ENCODE measurements around the gene TMEM132D. TPM values are rescaled to one million over a fixed set of nuclear protein-coding genes. Genes with fewer than 3 reads are reported as not detected.

The TMEM132D gene
- total RNA-seq, 5 donors from 2014 or later (not counting 1 experiment from before 2014, with no cell fraction given) = not detected

DNA sequence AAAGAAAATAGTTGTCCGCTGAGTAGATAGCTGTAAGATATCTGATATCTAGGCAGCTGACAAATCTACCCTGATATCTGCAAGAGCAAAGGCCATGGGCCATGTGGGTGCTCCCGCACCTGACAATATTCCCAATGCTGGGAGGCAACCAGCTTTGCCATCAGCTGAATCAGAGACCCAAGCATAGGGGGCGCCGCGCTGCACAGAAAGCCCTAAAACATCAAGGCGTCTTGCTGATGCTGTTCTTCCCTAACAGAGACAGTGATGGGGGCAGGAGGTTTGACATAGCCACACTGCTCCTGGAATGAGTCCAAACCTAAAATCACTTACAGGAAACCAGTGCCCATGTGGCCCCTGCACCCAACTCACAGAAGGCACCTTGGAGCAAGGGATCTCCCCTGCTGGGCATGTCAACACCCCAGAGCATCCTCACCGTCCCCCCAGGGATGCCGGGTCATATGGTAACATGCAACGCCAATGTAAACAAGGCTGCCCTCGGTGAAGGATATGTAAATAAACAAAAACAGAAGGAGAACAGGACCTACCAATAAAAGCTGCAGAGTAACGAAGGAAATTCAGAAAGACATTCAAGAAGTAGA, 199.5 kb downstream of the TMEM132D start:
- Histone ChIP-seq H3K4me3 (ENCODE audit: control insufficient read depth in 1 of 2, extremely low read depth in 1 of 2, low read length in 1 of 2) (no peak overlapping the region), H3K4me1 (ENCODE audit: control insufficient read depth in 1 of 2, extremely low read depth in 1 of 2, insufficient read depth in 2 of 2, low read length in 2 of 2) (no peaks in the 10 kb centered on the region), H3K27ac (ENCODE audit: low read length) (no peak overlapping the region), H3K36me3 (ENCODE audit: control insufficient read depth in 2 of 2, extremely low read depth in 1 of 2, insufficient read depth in 1 of 2, low read length in 1 of 2) (no peaks in the 10 kb centered on the region), H3K9me3 (peaks cover 5% of the 10 kb centered on the region), H3K27me3 (replicated peaks in 1 of 2; ENCODE audit: control insufficient read depth in 2 of 2, extremely low read depth in 1 of 2, insufficient read depth in 2 of 2, low read length in 1 of 2) (no peaks in the 10 kb centered on the region)
- ATAC-seq (replicated peaks in 1 of 4) (no peak), DNase-seq (no peak)
- 91% methylated on average over 1 of the region's 11 CpGs for WGBS (ENCODE audit: insufficient coverage)
- Mint-ChIP-seq H3K27me3 (no peaks in the 10 kb centered on the region), H3K9me3 (peaks cover 9 to 45% (median 27%) of the 10 kb centered on the region in 3 donors), H3K27ac (no peak overlapping the region), H3K36me3 (no peaks in the 10 kb centered on the region), H3K4me1 (no peaks in the 10 kb centered on the region), H3K4me3 (no peak overlapping the region)
- ChIA-PET CTCF (no interaction called here), POLR2A (no interaction called here)

DNA sequence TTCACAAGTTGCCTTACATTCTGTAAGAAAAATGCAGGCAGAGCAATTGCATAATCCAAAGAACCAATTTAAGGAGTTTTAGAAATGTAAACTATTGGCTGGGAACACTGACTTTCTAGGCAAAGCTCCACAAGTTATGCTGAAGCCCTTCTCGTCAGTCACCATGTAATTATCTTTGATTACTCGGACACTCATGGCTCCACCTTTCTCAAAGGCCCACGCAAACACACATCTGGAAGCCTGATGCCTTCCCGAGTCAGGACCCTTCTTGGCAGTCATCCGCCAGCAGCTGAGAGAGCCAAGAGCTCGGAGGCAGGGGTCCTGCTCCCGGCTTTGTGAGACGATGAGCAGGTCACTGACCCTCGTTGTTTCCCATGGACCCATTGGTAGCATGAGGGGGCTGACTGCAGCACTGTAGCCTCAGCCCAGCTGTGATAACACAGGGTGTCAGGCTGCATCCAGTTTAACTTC, 202.2 kb downstream of the TMEM132D start:
- DNase-seq (no peak), ATAC-seq (replicated peaks in 1 of 4) (no peak)
- peaks cover 9 to 39% (median 18%) of the 10 kb centered on the region in 3 donors for H3K9me3 Mint-ChIP-seq
- no peaks in the 10 kb centered on the region for H3K27me3 Mint-ChIP-seq
- CTCF ChIA-PET = no interaction called here
- 89% methylated on average over 9 of the region's 9 CpGs for WGBS (ENCODE audit: insufficient coverage)
- no peak overlapping the region for H3K4me3 Mint-ChIP-seq
- no peak overlapping the region for H3K4me3 ChIP-seq (ENCODE audit: control insufficient read depth in 1 of 2, extremely low read depth in 1 of 2, low read length in 1 of 2)
- no peaks in the 10 kb centered on the region for H3K36me3 Mint-ChIP-seq
- H3K27ac ChIP-seq (ENCODE audit: low read length) = no peak overlapping the region
- no peaks in the 10 kb centered on the region for H3K4me1 ChIP-seq (ENCODE audit: control insufficient read depth in 1 of 2, extremely low read depth in 1 of 2, insufficient read depth in 2 of 2, low read length in 2 of 2)
- H3K4me1 Mint-ChIP-seq = no peaks in the 10 kb centered on the region
- POLR2A ChIA-PET = no interaction called here
- no peaks in the 10 kb centered on the region for H3K27me3 ChIP-seq (replicated peaks in 1 of 2; ENCODE audit: control insufficient read depth in 2 of 2, extremely low read depth in 1 of 2, insufficient read depth in 2 of 2, low read length in 1 of 2)
- no peak overlapping the region for H3K27ac Mint-ChIP-seq
- no peaks in the 10 kb centered on the region for H3K36me3 ChIP-seq (ENCODE audit: control insufficient read depth in 2 of 2, extremely low read depth in 1 of 2, insufficient read depth in 1 of 2, low read length in 1 of 2)
- peaks cover 5% of the 10 kb centered on the region for H3K9me3 ChIP-seq

DNA sequence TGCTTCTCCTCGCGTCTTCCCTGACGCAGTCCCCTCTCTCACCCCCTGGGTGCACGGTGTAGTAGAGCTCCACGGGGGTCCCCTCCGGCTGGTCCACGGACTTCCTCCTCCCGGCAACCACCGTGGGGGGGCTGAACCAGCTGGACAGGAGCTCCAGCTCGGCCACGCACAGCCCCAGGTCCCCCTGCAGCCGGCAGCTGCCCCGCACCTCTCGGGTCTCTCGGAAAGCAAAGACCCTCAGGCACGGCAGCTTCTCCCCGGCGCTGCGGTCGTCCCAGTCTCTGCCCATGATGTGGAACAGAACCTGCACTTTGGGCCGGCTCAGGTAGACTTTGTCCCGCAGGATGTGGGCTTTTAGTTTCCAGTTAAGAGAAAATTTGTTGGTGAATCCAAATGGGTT, 203.8 kb downstream of the TMEM132D start:
- H3K4me3 Mint-ChIP-seq = no peak overlapping the region
- 94% methylated on average over 22 of the region's 22 CpGs for WGBS (ENCODE audit: insufficient coverage)

DNA sequence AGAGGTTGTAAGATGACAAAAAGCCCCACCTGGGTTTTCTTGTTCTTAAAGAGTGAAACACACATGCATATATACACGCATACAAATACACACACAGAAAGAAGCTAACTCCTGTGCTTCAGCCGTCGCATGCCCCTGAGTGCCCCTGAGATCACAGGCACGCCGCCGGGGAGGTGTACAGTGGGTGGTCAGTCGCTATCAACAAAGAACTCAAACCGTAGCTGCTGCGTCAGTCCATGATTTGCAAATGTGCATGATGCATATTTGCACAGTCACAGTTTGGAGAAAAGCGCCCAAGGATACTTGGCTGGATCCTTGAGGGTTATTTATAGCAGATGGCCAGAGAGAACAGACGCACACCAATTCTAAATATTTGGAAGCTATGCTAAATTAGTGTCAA, 206.9 kb downstream of the TMEM132D start:
- no peak overlapping the region for H3K27ac Mint-ChIP-seq
- no peaks in the 10 kb centered on the region for H3K36me3 Mint-ChIP-seq

More for the DNA sequence above, 203.8 kb downstream of the TMEM132D start:
- Mint-ChIP-seq H3K36me3 (no peaks in the 10 kb centered on the region), H3K4me1 (no peaks in the 10 kb centered on the region), H3K27me3 (no peaks in the 10 kb centered on the region), H3K27ac (no peak overlapping the region), H3K9me3 (peaks cover 12 to 28% (median 14%) of the 10 kb centered on the region in 3 donors)
- DNase-seq (no peak), ATAC-seq (replicated peaks in 1 of 4) (no peak)
- Histone ChIP-seq H3K4me1 (ENCODE audit: control insufficient read depth in 1 of 2, extremely low read depth in 1 of 2, insufficient read depth in 2 of 2, low read length in 2 of 2) (no peaks in the 10 kb centered on the region), H3K4me3 (ENCODE audit: control insufficient read depth in 1 of 2, extremely low read depth in 1 of 2, low read length in 1 of 2) (no peak overlapping the region), H3K27me3 (replicated peaks in 1 of 2; ENCODE audit: control insufficient read depth in 2 of 2, extremely low read depth in 1 of 2, insufficient read depth in 2 of 2, low read length in 1 of 2) (no peaks in the 10 kb centered on the region), H3K9me3 (peaks cover 3% of the 10 kb centered on the region), H3K36me3 (ENCODE audit: control insufficient read depth in 2 of 2, extremely low read depth in 1 of 2, insufficient read depth in 1 of 2, low read length in 1 of 2) (no peaks in the 10 kb centered on the region), H3K27ac (ENCODE audit: low read length) (no peak overlapping the region)
- POLR2A ChIA-PET = no interaction called here
- CTCF ChIA-PET = no interaction called here

DNA sequence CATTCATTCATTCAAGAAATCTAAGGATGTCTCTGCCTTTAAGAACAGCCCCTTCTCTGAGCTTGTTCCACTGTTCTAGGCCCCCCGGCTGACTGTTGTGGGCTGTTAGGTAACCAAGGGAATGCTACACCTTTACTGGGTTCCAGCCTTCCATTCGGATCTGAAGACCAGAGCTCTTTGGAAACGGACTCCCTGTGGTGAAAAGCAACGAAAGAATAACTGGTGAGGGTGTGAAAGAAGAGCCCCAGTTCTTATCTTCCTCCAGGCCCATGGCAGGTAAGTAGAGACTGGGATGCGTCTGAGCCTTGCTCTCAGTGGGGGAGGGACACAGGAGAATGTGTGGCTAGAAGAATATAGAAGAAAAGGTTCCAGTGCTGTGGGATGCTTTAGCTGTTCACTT, 207.4 kb downstream of the TMEM132D start:
- 20% methylated on average over 2 of the region's 5 CpGs for WGBS (ENCODE audit: insufficient coverage)
- DNase-seq (no peak), ATAC-seq (replicated peaks in 1 of 4) (no peak)
- CTCF ChIA-PET = no interaction called here
- Mint-ChIP-seq H3K9me3 (peaks cover 9 to 18% (median 16%) of the 10 kb centered on the region in 3 donors), H3K27ac (no peak overlapping the region), H3K27me3 (no peaks in the 10 kb centered on the region), H3K4me1 (no peaks in the 10 kb centered on the region), H3K36me3 (no peaks in the 10 kb centered on the region), H3K4me3 (no peak overlapping the region)
- Histone ChIP-seq H3K4me1 (ENCODE audit: control insufficient read depth in 1 of 2, extremely low read depth in 1 of 2, insufficient read depth in 2 of 2, low read length in 2 of 2) (no peaks in the 10 kb centered on the region), H3K27ac (ENCODE audit: low read length) (no peak overlapping the region), H3K4me3 (ENCODE audit: control insufficient read depth in 1 of 2, extremely low read depth in 1 of 2, low read length in 1 of 2) (no peak overlapping the region), H3K36me3 (ENCODE audit: control insufficient read depth in 2 of 2, extremely low read depth in 1 of 2, insufficient read depth in 1 of 2, low read length in 1 of 2) (no peaks in the 10 kb centered on the region), H3K27me3 (replicated peaks in 1 of 2; ENCODE audit: control insufficient read depth in 2 of 2, extremely low read depth in 1 of 2, insufficient read depth in 2 of 2, low read length in 1 of 2) (no peaks in the 10 kb centered on the region), H3K9me3 (no peaks in the 10 kb centered on the region)
- POLR2A ChIA-PET = no interaction called here

More for the DNA sequence above, 206.9 kb downstream of the TMEM132D start:
- Histone ChIP-seq H3K9me3 (no peaks in the 10 kb centered on the region), H3K27ac (ENCODE audit: low read length) (no peak overlapping the region), H3K4me3 (ENCODE audit: control insufficient read depth in 1 of 2, extremely low read depth in 1 of 2, low read length in 1 of 2) (no peak overlapping the region), H3K4me1 (ENCODE audit: control insufficient read depth in 1 of 2, extremely low read depth in 1 of 2, insufficient read depth in 2 of 2, low read length in 2 of 2) (no peaks in the 10 kb centered on the region), H3K36me3 (ENCODE audit: control insufficient read depth in 2 of 2, extremely low read depth in 1 of 2, insufficient read depth in 1 of 2, low read length in 1 of 2) (no peaks in the 10 kb centered on the region), H3K27me3 (replicated peaks in 1 of 2; ENCODE audit: control insufficient read depth in 2 of 2, extremely low read depth in 1 of 2, insufficient read depth in 2 of 2, low read length in 1 of 2) (no peaks in the 10 kb centered on the region)
- WGBS (ENCODE audit: insufficient coverage) = 86% methylated on average over 8 of the region's 11 CpGs
- CTCF ChIA-PET = no interaction called here
- POLR2A ChIA-PET = no interaction called here
- Mint-ChIP-seq H3K27me3 (no peaks in the 10 kb centered on the region), H3K4me3 (no peak overlapping the region), H3K9me3 (peaks cover 10 to 18% (median 16%) of the 10 kb centered on the region in 3 donors), H3K4me1 (no peaks in the 10 kb centered on the region)
- DNase-seq (no peak), ATAC-seq (replicated peaks in 1 of 4) (no peak)

DNA sequence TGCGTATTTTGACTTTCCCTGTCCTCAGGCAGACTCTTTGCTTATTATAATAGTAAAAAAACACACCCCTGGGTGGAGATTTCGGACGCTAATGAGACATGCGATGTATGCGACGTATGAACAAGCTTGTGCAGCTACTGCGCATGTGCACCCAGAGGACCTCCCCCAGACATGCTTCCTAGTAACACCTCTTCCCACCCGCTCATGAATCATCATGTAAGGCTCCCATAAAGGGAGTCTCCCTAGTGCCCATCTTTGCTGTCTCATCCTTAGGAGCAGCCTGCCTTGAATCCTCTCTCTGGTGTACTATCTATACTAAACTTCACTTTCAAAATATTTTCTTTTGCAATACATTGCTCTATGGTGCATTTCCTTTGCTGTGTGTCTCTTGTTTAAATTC, 210.1 kb downstream of the TMEM132D start:
- POLR2A ChIA-PET = no interaction called here
- Histone ChIP-seq H3K4me3 (ENCODE audit: control insufficient read depth in 1 of 2, extremely low read depth in 1 of 2, low read length in 1 of 2) (no peak overlapping the region), H3K27ac (ENCODE audit: low read length) (no peak overlapping the region), H3K36me3 (ENCODE audit: control insufficient read depth in 2 of 2, extremely low read depth in 1 of 2, insufficient read depth in 1 of 2, low read length in 1 of 2) (no peaks in the 10 kb centered on the region), H3K4me1 (ENCODE audit: control insufficient read depth in 1 of 2, extremely low read depth in 1 of 2, insufficient read depth in 2 of 2, low read length in 2 of 2) (no peaks in the 10 kb centered on the region), H3K9me3 (peaks cover 2% of the 10 kb centered on the region), H3K27me3 (replicated peaks in 1 of 2; ENCODE audit: control insufficient read depth in 2 of 2, extremely low read depth in 1 of 2, insufficient read depth in 2 of 2, low read length in 1 of 2) (no peaks in the 10 kb centered on the region)
- Mint-ChIP-seq H3K4me1 (no peaks in the 10 kb centered on the region), H3K4me3 (no peak overlapping the region), H3K36me3 (no peaks in the 10 kb centered on the region), H3K27ac (no peak overlapping the region), H3K27me3 (no peaks in the 10 kb centered on the region), H3K9me3 (peaks cover 2 to 19% (median 18%) of the 10 kb centered on the region in 3 donors)
- ATAC-seq (replicated peaks in 1 of 4) (no peak), DNase-seq (no peak)
- CTCF ChIA-PET = no interaction called here
- 92% methylated on average over 7 of the region's 8 CpGs for WGBS (ENCODE audit: insufficient coverage)

DNA sequence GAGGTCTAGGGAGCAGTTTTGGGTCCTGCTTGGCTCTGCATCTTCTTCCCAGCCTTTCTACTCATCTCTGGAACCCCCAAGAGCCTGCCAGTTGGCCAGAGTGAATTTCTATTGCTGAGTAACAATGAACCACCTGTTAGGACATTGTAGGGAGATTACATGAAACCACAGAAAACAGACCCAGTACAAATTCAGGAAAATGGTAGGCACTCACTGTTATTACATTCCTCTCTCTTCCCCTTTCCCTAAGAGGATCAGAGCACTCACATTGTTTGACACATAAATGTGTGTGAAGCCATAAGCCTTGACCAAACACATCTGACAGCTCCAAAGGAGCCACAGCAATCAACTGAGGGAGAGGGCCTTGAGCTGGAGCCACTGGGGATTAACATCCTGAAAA, 216.1 kb downstream of the TMEM132D start:
- Mint-ChIP-seq H3K4me3 (no peak overlapping the region), H3K27ac (no peak overlapping the region), H3K9me3 (peaks cover 16 to 25% (median 20%) of the 10 kb centered on the region in 3 donors), H3K27me3 (no peaks in the 10 kb centered on the region), H3K4me1 (no peaks in the 10 kb centered on the region), H3K36me3 (no peaks in the 10 kb centered on the region)
- POLR2A ChIA-PET = no interaction called here
- Histone ChIP-seq H3K4me1 (ENCODE audit: control insufficient read depth in 1 of 2, extremely low read depth in 1 of 2, insufficient read depth in 2 of 2, low read length in 2 of 2) (no peaks in the 10 kb centered on the region), H3K9me3 (peaks cover 2% of the 10 kb centered on the region), H3K27me3 (replicated peaks in 1 of 2; ENCODE audit: control insufficient read depth in 2 of 2, extremely low read depth in 1 of 2, insufficient read depth in 2 of 2, low read length in 1 of 2) (no peaks in the 10 kb centered on the region), H3K27ac (ENCODE audit: low read length) (no peak overlapping the region), H3K36me3 (ENCODE audit: control insufficient read depth in 2 of 2, extremely low read depth in 1 of 2, insufficient read depth in 1 of 2, low read length in 1 of 2) (no peaks in the 10 kb centered on the region), H3K4me3 (ENCODE audit: control insufficient read depth in 1 of 2, extremely low read depth in 1 of 2, low read length in 1 of 2) (no peak overlapping the region)
- ATAC-seq (replicated peaks in 1 of 4) (no peak), DNase-seq (no peak)
- CTCF ChIA-PET = no interaction called here

Data from T-cell (primary cell).